ENCODE measurements around the gene ARL10.

ARL10 gene

DNA sequence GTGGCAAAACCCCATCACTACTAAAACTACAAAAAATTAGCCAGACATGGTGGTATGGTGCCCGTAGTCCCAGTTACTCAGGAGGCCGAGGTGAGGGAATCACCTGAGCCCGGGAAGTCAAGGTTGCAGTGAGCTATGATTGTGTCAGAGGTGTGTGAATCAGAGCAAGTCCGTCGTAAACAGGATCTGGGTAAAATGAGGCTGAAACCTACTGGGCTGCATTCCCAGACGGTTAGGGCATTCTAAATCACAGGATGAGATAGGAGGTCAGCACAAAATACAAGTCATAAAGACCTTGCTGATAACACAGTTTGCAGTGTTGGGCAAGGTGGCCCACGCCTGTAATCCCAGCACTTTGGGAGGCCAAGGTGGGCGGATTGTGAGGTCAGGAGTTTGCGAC is 53.0 kb downstream of the ARL10 start:
- Histone ChIP-seq H3K4me1 (peaks cover 26% of the 10 kb centered on the region), H3K9ac (no peak overlapping the region), H3K9me3 (peaks cover 33% of the 10 kb centered on the region), H3K4me3 (no peak overlapping the region), H3K27me3 (no peaks in the 10 kb centered on the region), H4K20me1 (peaks cover 15% of the 10 kb centered on the region; the same call in 1 of the 2 replicates), H3K36me3 (no peaks in the 10 kb centered on the region), H3K4me2 (no peak overlapping the region), H3K27ac (no peak overlapping the region)
- no peak for TF ChIP-seq Cebpa-rat (IDR thresholded peaks at IDR 0.05)

DNA sequence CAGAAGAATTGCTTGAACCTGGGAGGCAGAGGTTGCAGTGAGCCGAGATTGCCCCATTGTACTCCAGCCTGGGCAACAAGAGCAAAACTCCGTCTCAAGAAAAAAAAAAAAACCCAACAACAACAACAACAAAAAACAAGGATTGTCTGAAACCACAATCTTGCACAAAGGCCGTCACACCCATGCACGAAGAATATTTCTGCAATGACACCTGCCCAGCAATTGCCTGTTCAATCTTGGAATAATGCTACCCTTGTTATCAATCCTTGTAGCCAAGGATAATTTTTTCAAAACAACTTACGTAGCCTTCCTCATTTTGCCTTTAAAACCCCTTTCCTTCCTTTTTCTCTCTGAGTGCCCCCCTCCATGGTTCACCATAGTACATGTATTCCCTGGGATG is 54.8 kb downstream of the ARL10 start:
- H3K4me1 ChIP-seq, result peaks cover 17% of the 10 kb centered on the region
- no peak overlapping the region for H3K9ac ChIP-seq
- H3K4me2 ChIP-seq, result no peak overlapping the region
- no peak overlapping the region for H3K27ac ChIP-seq
- no peaks in the 10 kb centered on the region for H3K36me3 ChIP-seq
- H4K20me1 ChIP-seq, result no peaks in the 10 kb centered on the region
- no peaks in the 10 kb centered on the region for H3K27me3 ChIP-seq
- TF ChIP-seq Cebpa-rat (IDR thresholded peaks at IDR 0.05), result no peak
- H3K4me3 ChIP-seq, result no peak overlapping the region
- H3K9me3 ChIP-seq, result peaks cover 48% of the 10 kb centered on the region

DNA sequence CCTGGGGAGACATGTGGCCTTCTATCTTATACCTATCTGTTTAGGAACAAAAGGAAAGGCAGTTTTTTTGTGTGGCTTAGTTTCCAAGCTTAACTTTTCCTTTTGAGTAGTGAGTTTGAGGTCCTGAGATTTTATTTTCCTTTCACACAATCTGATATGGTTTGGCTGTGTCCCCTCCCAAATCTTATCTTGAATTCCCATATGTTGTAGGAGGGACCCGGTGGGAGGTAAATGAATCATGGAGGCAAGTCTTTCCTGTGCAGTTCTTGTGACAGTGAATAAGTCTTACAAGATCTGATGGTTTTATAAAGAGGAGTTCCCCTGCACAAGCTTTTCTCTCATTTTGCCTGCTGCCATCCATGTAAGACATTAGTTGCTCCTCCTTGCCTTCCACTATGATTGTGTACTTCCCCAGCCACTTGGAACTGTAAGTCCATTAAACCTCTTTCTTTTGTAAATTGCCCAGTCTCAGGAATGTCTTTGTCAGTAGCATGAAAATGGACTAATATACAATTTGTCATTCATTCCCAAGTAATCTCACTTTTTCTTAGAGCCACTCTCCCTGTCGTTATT is 55.8 kb downstream of the ARL10 start:
- Histone ChIP-seq H3K27me3 (no peaks in the 10 kb centered on the region), H3K36me3 (no peaks in the 10 kb centered on the region), H3K9ac (no peak overlapping the region), H3K4me1 (peaks cover 9% of the 10 kb centered on the region), H3K4me3 (no peak overlapping the region), H3K9me3 (peaks cover 58% of the 10 kb centered on the region), H3K27ac (no peak overlapping the region), H3K4me2 (no peak overlapping the region), H4K20me1 (no peaks in the 10 kb centered on the region)
- no peak for TF ChIP-seq Cebpa-rat (IDR thresholded peaks at IDR 0.05)

DNA sequence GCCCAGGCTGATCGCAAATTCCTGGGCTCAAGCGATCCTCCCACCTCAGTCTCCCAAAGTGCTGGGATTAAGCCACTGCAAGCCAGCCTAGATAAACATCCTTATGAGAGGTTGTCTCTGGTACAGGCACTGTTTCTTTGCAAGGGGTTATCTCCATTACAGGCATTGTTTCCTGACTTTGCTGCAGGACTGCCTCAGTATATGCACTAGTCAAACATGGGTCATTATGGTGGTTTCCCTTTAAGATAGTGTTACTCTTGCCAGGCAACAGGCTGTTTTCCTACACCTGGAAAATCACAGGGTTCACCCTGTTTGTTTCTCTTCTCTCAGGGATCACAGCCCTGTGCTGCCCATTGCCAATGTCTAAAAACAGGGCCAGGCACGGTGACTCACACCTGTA is 58.9 kb downstream of the ARL10 start:
- Histone ChIP-seq H3K27ac (no peak overlapping the region), H3K4me2 (no peak overlapping the region), H3K27me3 (no peaks in the 10 kb centered on the region), H3K9me3 (peaks cover 67% of the 10 kb centered on the region), H3K9ac (no peak overlapping the region), H3K36me3 (no peaks in the 10 kb centered on the region), H4K20me1 (no peaks in the 10 kb centered on the region), H3K4me1 (no peaks in the 10 kb centered on the region), H3K4me3 (no peak overlapping the region)
- TF ChIP-seq Cebpa-rat (IDR thresholded peaks at IDR 0.05), result no peak

DNA sequence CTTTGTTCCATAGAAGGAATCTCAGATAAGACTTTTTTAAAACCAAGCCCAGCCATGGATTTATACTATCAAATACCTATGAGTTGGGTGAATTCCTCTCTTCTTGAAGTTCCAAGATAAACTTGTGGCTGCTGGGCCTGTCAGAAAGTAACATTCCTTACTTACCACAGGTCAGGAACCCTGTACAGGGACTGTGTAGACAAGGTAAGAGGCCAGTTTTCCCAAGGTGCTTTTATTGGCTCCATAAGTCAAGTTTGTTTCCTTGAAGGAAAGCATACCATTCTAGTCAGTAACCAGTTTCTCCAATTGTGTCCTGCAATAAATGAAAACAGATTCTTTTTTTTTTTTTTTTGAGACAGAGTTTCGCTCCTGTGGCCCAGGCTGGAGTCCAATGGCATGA is 59.9 kb downstream of the ARL10 start:
- no peak overlapping the region for H3K9ac ChIP-seq
- H3K4me3 ChIP-seq, result no peak overlapping the region; the same call in 1 of the 2 replicates
- no peak overlapping the region for H3K4me2 ChIP-seq
- H3K27ac ChIP-seq, result no peak overlapping the region
- H3K27me3 ChIP-seq, result no peaks in the 10 kb centered on the region
- H3K36me3 ChIP-seq, result no peaks in the 10 kb centered on the region
- peaks cover 4% of the 10 kb centered on the region for H3K4me1 ChIP-seq
- no peak for TF ChIP-seq Cebpa-rat (IDR thresholded peaks at IDR 0.05)
- no peaks in the 10 kb centered on the region for H4K20me1 ChIP-seq
- peaks cover 63% of the 10 kb centered on the region for H3K9me3 ChIP-seq

DNA sequence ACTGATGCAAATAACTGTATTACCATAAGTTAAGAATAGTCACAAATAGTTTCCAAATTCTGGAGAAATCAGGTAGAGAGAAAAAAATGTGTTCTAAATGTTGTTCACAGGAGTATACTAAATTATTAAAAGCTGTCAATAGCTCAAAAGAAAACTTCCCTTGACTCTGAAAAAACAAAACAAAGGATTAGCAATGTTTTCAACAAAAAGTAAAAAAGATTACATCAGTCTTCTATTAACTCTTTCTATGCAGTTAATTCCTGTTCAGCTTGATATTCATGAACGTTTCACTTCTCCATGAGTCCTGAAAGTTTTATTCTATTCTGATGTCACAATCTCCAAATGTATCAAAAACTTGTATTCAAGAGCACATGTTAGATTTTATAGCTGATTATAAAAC is 60.5 kb downstream of the ARL10 start:
- no peak overlapping the region for H3K27ac ChIP-seq
- no peak overlapping the region for H3K9ac ChIP-seq
- no peak for TF ChIP-seq Cebpa-rat (IDR thresholded peaks at IDR 0.05)
- H3K4me3 ChIP-seq, result no peak overlapping the region; the same call in 1 of the 2 replicates
- peaks cover 11% of the 10 kb centered on the region for H3K4me1 ChIP-seq
- peaks cover 56% of the 10 kb centered on the region for H3K9me3 ChIP-seq
- no peaks in the 10 kb centered on the region for H3K27me3 ChIP-seq
- no peaks in the 10 kb centered on the region for H4K20me1 ChIP-seq
- H3K4me2 ChIP-seq, result no peak overlapping the region
- H3K36me3 ChIP-seq, result no peaks in the 10 kb centered on the region

DNA sequence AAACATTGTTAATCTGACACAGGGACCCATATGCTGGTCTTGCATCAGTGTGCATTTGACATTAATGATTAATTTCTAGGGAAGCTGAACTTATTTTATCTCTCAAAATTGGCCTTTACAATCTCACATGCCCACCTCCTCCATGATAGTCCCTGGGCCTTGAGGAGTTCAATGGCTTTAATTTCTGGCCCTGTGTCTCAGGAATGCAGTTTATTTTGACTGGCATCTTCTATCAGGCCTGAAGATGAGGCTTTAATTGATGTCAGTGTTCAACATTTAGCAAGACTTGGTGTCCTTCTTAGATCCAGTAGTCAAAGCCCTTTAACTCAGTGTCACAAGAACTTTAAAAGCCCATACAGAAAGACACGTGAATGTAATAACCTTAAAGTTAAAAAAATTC is 61.6 kb downstream of the ARL10 start:
- no peak overlapping the region for H3K27ac ChIP-seq
- no peak overlapping the region for H3K4me3 ChIP-seq
- H3K9ac ChIP-seq, result no peak overlapping the region
- H4K20me1 ChIP-seq, result no peaks in the 10 kb centered on the region
- no peak overlapping the region for H3K4me2 ChIP-seq
- peaks cover 14% of the 10 kb centered on the region for H3K4me1 ChIP-seq
- peaks cover 48% of the 10 kb centered on the region for H3K9me3 ChIP-seq
- H3K27me3 ChIP-seq, result no peaks in the 10 kb centered on the region
- TF ChIP-seq Cebpa-rat (IDR thresholded peaks at IDR 0.05), result no peak
- no peaks in the 10 kb centered on the region for H3K36me3 ChIP-seq

DNA sequence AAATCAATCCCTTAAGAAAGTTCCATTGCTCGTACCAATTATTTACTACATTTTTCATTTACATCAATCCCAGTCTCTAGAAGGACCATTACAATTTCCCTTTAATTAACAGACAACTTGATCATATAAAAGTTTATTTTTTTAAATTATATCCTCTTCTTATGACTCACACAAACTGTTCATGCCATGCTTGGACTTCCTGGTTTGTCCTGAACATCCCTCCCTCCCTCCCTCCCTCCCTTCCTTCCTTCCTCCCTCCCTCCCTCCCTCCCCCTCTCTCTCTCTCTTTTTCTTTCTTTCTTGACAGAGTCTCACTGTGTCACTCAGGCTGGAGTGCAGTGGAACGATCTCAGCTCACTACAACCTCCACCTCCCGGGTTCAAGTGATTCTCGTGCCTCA is 62.7 kb downstream of the ARL10 start:
- Histone ChIP-seq H3K9ac (no peak overlapping the region), H4K20me1 (no peaks in the 10 kb centered on the region), H3K4me1 (peaks cover 14% of the 10 kb centered on the region), H3K36me3 (no peaks in the 10 kb centered on the region), H3K9me3 (peaks cover 45% of the 10 kb centered on the region), H3K4me2 (no peak overlapping the region), H3K27me3 (no peaks in the 10 kb centered on the region), H3K4me3 (no peak overlapping the region), H3K27ac (no peak overlapping the region)
- no peak for TF ChIP-seq Cebpa-rat (IDR thresholded peaks at IDR 0.05)

DNA sequence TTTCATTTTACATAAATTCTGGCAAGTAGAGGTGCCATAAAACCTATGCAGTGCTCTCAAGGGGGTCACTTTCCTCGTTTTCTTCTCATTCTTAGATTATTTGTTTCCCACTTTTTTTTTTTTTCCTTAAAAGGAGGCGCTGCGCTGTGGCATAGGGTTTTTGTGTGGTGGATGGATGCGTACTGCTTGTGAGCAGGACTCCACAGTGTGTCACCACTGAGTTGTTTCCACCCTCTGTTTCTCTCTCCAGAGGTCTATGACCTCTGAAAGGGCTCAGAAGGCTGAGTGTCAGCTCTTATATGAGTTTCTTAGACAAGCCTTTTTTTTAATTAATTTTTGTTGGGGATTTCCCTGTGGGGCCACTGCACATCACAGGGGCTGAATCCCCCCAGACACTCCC is 64.7 kb downstream of the ARL10 start:
- peaks cover 14% of the 10 kb centered on the region for H3K4me1 ChIP-seq
- H3K4me2 ChIP-seq, result peak overlapping the region; percentile 78
- H3K4me3 ChIP-seq, result no peak overlapping the region
- H3K27ac ChIP-seq, result peak overlapping the region; percentile 74
- no peaks in the 10 kb centered on the region for H3K27me3 ChIP-seq
- peaks cover 39% of the 10 kb centered on the region for H3K9me3 ChIP-seq
- no peaks in the 10 kb centered on the region for H3K36me3 ChIP-seq
- no peak for TF ChIP-seq Cebpa-rat (IDR thresholded peaks at IDR 0.05)
- H4K20me1 ChIP-seq, result no peaks in the 10 kb centered on the region
- H3K9ac ChIP-seq, result peak overlapping the region; percentile 60; the same call in 1 of the 2 replicates
